Dermis blood vessel endothelial cell (primary cell): Measurements from ENCODE around the gene SMARCC2. TPM values are rescaled to one million over a fixed set of nuclear protein-coding genes. Genes with fewer than 3 reads are reported as not detected.
A peak's percentile ranks its signal among the peaks of the same experiment; 100 is the strongest.

Experiments used
- DNase-seq: peaks from one replicate; pipeline ENCODE4 v3.0.0; 2010
- total RNA-seq: library from RNA; depleted of rRNA; stranded (reverse); fragments of >200 nt; gene quantifications from 2 replicates; pipeline ENCODE4 v1.2.3, GENCODE V29; 2014

Gene SMARCC2
- total RNA-seq, 1 donor from 2014 or later = 47.5 TPM

DNA sequence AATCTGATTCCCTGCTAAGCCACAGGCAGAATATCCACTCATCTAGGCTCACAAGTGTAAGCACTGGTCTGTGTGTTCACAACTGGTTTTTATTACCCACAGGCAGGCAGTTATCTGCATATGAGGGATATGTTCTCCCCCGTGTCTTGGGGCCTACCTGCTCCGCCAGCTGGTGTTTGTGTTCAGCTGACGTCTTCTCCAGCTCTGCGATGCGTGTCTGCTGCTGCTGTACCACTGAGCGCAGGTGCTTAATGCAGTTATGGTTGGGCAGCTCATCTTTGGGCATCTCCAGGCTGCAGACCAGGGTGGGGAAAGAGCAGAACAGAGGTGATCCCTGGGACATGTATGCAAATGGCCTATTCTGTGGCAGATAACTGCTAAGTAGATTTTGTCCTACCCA, 18.7 kb upstream of the SMARCC2 start:
- DNase-seq = no peak

DNA sequence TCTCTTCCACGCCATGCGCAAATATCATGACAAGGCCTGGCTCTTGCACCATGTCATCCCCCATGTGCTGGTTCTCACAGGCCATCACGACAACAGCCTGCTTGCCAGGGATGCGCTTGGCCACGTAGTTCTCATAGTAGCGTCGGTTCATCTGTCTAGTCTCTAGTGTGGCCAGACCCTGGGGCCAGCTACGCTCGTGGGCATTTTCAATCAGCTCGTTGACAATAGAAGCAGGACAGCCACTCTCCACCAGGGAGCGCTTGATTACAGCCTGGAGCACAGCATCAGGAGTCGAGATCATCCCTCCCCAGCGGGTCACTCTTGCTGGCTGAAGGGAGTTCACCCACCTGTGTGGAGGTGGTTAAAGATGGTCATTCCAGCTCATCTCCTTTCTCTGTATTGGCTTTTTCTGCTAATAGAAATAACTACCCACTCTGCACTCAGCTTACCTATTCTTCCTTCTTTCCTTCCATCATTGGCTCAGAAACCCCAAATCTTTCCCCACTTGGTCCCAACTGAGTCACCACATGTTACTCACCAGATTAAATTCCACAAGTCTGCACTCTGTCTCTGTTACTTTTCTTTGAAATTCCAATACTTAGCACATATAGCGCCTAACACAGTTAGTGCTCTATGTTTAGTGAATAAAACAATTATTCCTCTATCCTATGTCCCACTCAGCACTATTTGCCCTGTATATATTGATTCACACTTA, 17.3 kb upstream of the SMARCC2 start:
- DNase-seq = peak; percentile 79

DNA sequence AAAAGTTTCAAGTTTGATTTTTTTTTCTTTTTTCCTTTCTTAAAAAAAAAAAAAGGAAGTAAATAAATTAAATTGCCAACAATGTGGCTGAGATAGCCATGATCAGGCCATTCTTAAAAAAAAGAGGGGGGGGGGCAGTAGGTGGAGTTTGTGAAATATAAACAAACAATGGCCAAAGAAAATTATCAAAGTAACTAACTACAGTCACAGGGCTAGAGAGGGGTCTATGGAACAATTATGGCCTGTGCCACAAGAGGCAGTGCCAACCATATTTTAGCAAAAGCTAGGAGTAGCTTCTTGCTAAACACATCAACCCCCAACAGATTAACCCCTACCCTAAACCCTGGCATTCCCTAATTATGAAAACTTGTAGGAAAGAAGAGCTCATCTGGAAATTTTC, 16.2 kb upstream of the SMARCC2 start:
- DNase-seq = peak; percentile 39

DNA sequence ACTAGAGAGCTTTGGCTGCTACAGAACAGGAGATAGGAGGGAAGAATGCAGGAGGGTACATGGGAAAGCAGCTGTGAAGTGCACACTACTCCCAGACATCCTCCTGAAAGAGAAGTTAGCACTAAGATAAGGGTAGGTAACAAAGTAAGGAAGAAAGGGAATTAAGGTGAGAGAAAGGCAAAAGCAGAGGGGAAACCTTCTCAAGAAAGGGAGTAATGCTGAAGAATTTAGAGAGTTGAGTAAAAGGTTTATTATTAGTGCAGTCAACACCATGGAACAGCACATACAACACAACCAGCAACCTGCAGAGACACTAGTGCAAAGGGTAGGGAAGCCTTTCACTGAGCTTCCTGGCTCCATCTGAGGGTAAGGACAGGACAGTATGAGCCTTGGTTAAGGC, 15.0 kb upstream of the SMARCC2 start:
- DNase-seq = no peak

DNA sequence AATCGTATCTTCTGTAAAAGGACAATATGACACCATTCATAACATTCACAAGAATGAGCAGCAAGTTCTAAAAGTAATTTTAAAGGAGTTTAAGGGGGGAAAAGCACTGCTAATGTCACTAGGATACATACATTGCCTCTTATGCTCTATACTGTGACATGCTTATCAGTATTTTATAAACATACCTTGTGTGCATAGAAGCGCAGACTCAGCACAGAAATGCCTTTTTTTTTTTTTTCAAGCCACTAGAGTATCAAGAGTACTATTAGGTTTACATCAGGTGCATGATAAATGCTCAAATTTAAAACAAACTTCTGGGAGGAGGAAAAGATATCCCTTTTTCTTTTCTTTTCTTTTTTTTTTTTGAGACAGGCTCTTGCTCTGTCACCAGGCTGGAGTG, 13.6 kb upstream of the SMARCC2 start:
- DNase-seq = no peak

DNA sequence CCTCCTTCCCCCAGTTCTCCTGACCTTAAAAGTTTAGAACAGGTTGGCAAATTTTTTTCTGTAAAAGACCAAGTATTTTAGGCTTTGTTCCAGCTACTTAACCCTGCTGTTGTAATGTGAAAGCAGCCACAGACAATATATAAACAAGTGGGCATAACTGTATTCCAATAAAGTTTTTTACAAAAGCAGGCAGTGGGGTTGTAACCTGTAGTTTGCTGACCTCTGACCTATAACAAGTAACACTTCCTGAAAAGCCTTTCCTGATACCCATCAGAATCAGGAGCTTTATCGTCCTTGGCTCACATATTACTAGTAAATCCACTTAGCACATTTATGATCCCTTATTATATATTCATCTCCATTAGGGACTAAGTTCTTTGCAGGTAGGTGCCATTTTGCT, 13.1 kb upstream of the SMARCC2 start:
- DNase-seq = peak; percentile 20

DNA sequence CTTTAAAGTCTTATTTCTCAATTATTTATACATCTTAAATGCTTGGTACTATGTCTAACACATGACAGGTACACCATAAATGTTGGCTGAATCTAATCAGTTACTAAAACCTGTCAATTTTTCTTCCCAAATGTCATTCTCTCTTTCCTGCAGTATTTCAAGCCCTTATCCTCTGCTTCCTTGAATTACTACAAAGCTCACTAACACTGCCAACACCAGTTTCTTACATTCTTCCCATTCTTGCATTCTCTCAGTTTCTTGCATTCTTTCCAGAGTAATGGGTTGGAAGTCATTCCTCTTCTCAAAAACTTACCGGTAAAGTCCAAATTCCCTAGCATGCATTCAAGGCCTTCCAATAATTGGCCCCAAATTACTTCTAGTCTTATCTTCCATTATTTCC, 9.6 kb upstream of the SMARCC2 start:
- peak; percentile 21 for DNase-seq

DNA sequence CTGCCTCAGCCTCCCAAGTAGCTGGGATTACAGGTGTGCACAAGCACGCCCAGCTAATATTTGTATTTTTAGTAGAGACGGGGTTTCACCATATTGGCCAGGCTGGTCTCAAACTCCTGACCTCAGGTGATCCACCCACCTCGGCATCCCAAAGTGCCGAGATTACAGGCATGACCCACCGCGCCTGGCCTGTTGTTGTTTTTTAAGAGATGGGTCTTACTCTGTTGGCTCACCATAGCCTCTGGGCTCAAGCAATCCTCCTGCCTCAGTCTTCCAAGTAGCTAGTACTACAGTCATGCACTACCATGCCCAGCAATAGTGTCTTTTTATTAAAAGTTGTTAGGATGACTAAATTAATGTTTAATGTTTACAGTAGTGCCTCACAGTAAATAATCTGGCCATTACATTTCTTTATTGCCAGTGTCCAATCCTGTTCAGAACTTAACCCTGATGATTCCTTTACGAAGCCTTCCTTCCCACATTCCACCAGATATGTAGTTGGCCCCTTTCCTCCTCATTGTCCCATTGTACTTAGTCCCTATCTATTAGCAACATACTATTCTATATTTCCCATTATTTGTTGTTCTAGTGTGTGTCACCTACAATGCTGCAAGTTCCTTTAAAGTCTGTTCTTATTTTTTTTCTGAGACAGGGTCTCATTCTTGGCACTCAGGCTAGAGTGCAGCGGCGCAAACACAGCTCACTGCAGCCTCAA, 8.8 kb upstream of the SMARCC2 start:
- peak; percentile 86 for DNase-seq

DNA sequence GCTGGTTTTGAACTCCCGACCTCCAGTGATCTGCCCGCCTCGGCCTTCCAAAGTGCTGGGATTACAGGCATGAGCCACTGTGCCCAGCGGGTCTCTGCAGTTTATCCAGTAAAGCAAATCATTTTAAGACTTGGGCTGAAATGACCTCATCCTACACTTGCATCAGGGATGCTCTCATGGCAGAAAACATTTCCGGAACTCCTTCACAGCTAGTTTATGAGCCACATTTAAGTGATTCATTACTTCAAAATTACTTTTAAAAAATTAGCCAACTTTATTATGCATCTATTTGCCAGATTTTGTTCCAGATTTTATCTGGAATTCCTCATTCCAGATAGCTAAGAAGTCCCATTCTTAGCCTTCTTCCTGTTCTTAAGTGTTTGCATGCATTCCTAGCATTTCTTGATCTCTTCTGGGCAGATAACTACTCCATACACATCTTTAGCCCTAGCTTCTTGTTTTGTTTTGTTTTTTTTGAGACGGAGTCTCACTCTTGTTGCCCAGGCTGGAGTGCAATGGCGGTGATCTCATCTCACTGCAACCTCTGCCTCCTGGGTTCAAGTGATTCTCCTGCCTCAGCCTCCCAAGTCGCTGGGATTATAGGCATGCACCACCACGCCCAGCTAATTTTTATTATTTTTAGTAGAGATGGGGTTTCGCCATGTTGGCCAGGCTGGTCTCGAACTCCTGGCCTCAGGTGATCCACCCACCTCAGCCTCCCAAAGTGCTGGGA, 7.7 kb upstream of the SMARCC2 start:
- peak; percentile 94 for DNase-seq

DNA sequence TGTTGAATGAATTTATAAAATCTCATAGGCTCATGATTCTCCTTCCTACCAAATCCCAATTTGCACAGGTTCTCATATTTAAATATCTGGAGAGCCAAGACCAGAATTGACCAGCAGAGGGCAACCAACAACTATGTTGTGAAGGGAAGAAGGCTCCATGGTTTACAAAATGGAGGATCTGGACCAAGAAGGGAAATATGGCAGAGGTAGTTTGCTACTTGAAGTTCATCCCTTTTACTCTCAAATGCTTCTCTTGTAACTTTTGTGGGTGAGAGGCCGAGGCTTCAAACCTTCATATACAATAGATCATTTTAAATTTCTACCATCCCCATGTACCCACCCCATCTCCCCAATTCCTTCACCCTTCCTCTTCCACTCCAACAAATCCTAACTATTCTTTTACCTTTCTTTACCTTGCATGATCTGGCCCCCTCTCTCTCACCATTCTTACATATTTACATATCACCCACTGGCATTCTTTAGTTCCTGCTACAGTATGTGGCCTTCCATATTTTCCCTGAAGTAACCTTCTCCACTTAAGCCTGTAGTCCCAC, 3.8 kb upstream of the SMARCC2 start:
- peak; percentile 94 for DNase-seq

DNA sequence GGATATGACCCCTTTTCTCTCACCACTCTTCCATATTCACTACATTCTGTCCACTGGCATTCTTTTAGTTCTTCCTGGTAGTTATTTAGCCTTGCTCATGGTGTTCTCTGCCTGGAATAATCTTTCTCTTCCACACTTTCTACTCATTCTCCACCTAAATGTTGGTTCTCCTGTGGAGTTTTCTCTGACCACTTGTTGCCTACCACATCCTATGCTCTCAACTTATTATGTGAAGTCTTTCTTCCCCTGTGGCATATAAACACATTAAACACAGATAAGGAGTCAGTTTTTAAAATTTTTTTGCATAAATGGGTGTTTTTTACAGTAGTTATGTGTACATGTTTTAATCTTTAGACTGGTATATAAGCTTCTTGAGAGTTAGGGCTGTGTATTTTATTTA, 3.3 kb upstream of the SMARCC2 start:
- no peak for DNase-seq

DNA sequence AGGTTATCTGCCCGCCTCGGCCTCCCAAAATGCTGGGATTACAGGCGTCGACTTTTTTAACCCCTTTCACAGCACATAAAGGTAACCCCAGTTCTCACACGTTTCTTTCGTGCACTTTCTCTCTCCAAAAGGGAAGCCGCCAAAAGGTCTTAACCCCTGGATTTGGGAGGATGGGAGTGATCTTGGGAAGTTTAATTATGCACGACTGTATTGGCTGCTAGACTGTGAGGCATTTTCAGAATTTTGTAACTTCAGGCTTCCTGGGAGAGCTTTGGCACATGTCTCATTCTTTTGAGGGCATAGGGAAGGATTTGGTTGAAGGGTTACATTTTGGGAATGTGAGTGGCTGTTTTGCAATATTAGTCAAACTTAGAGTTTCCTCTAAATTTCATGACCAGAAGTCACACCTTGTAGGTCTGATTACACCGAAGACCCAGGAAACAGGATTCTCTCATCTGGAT, 1.4 kb upstream of the SMARCC2 start:
- DNase-seq = no peak

DNA sequence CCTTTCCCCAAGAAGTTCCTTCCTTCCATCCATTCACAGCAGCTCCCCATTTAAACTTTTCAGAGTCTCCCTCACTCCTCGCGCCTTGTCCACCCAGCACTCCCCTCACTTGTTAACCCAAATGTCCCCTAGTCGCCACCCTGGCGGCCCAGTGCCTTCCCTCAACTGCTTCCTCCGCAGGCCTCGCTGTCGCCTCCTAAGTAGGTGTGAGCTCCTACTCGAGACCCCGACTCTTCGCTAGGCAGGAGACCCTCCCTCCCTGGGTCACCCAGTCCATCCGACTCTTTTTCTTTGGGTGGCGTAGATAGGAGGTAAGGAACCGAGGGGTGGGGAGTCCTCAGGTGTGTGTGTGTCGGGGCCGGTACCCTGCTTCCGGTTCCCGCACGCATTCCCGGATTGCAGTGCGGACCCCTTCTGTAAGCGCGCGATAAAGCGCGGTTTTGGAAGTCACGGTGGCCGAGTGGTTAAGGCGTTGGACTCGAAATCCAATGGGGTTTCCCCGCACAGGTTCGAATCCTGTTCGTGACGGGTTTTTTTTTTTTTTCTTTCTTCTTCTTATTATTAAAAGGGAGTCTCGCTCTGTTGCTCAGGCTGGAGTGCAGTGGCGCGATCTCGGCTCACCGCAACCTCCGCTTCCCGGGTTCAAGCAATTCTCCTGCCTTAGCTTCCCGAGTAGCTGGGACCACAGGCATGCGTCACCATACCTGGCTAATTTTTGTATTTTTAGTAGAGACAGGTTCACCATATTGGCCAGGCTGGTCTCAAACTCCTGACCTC, 823 bp upstream of the SMARCC2 start:
- DNase-seq = peak; percentile 89

DNA sequence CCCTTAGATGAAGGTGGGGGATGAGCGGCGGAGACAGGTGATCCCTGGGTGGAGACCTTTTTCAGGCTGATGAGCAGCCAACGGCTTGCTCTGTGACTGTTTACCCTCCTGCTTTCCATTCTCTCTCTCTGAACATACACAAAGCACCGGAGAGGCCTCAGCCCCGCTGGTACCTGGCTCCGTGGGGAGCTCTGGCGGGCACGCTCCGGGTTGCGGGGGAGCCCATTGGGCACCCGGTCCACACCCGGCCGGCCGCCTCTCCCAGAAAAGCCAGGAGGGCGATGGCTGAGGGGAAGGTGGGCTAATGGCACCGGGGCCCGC, 545 bp downstream of the SMARCC2 start:
- DNase-seq = no peak

DNA sequence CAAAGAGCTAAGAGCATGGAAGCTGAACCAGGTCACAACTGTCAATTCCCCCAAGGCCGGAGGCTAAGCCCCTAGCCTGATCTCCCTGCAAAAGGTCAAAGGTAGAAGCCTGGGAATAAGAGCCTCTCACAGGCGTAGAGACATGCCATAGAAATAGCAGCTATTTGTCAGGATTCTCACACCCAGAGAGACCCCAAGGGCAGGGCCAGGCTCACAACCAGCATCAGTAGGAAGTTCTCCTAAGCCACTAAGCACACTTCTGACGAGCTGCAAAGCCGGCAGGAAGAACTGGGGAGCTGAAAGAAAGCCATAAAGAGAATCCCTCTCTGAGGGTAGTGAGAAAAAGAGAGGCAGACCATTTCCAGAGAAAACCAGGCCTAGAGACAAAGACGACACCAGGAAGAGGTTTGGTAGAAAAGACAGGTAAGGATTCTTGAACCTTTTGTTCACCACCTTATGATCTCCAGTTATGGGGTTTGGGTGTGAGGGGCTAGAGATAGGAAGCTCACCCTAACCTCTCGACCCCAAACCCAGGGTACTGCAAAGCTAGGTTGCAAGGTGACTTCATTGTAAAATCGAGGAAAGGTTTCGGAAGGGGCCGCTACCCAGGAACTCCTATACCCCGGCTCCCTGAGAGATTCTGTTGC, 1.0 kb downstream of the SMARCC2 start:
- peak; percentile 25 for DNase-seq

DNA sequence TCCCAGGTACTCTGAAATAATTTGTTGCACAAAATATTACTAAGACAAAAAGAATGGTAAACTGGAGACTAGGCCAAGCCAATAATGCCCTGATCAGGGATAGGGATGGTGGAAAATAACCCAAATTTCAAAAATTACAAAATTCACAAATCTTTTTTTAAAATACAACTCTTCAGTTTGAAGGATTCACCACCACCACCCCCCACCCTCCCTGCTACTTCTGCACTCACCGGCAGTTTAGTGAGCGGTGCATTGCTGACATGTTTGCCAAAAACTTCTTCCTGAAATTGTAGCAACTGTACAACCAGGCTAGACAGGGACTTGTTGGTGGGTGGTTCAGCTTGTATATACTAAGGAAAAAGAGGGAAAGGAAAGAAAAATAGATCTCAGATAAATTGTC, 2.3 kb downstream of the SMARCC2 start:
- no peak for DNase-seq

DNA sequence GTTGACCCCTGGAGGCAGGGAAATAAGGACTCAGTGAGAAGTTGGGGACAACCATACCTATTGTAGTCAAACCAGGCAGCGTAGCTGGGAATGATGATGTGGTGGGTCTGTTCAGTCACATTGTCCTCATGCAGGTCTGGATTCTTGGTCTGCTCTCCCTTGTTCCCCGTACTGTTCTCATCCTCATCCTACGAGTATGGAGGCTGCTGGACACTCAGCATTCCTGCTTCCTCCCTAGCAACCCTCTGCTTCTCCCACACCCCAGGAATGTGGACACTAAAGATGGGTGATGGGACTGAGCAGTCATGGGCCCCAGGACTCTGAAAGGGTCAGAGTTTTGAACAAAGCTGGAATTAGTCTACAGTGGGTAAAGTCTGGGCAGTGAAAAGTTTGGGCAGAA, 10.9 kb downstream of the SMARCC2 start:
- DNase-seq = no peak

DNA sequence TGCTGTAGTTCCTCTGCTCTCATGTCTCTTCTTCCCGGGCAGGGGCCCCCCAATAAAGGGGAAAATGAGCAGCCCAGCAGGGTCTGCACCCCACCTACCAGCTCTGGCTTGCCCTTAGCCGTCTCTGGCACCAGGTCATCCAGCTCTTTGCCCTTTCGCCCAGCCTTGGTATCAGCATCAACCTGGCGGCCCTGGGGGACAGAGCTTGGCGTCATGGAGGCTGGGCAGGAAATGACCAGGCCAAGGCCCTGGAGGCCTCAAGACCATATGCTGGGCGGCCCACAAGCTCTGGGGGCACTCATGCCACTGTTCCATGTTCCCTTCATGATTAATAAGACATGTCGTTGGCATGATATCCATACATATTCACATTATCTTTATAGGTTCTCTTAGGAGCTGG, 16.4 kb downstream of the SMARCC2 start:
- no peak for DNase-seq

DNA sequence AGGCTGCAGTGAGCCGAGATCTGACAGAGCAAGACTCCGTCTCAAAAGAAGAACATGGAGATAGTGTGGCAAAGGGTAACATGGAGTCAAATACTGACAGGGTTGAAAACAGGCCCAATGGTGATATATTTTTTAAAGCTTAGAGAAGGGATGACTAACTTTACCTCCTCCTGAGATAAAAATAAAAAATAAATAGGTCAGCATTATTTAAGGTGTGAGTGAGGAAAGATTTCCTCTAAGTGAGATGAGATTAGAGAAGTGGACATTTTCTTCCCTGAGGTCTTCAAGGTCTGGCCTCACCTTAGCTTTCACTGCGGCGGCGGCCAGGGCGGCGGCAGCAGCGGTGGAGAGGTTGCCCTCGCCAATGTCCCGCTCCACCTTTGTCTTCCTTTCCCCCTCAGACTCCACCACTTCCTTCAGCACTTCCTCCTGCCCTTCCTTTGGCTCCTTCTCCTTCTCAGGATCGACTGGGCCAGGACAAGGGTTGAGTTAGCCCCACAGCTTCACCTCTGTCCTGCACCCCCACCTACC, 20.0 kb downstream of the SMARCC2 start:
- DNase-seq = no peak

DNA sequence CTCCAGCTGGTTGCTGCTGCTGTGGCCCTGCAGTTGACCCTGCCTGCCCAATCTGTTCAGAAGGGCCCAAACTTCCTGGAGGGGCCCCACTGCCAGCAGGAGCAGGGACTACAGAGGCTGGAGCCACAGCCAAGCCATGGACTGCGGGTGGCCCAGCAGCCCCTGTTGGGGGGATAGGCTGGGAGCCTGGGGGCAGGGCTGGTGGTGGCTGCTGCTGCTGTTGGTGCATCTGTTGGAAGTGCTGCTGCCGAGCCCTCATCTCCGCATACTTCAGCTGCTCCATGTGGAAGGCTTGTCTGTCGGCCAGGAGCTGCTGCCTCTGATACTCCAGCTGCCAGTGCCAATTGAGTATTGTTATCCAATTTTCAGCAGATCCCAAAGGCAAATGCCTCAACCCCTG, 23.9 kb downstream of the SMARCC2 start:
- DNase-seq = no peak

DNA sequence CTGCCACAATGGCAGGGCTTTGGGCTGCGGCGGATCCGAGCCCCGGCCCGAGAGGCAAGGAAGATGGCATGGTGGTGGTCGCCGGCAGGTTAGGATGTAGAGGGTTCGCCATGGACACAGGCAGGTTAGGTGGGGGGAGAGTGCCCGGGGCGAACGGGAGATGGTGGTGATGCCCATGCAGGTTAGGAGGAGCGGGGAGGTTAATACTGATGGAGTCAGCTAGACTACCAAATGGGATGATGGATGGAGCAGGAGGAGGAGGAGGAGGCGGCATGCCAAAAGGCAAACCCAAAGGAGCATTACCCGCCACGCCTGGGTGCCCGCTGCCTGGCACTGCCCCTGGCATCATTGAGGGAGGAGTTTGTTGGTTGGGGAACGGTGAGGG, 24.9 kb downstream of the SMARCC2 start:
- DNase-seq = no peak
